Omental fat pad (tissue), 4 donors: Measurements from ENCODE around the gene CERK. TPM values are rescaled to one million over a fixed set of nuclear protein-coding genes. Genes with fewer than 3 reads are reported as not detected.

Source experiments
- ATAC-seq: fragments of 150-250 bp; one replicate; pipeline ENCODE4 v1.9.1; 2016; ENCODE audit warnings: mild to moderate bottlenecking, moderate library complexity; ENCODE audit not compliant: low FRiP score
- DNase-seq: peaks from one replicate; pipeline ENCODE4 v3.0.0-alpha.2; 2019; ENCODE audit warnings: low spot score
- total RNA-seq, 4 donors: library from RNA; depleted of rRNA; stranded (reverse); fragments of >200 nt; gene quantifications; one replicate each; pipeline ENCODE4 v1.1.0, GENCODE V29; 2016
- TF ChIP-seq, protein P1 (sequence below), 3 donors: fragments of 450-650 bp; IDR thresholded peaks; one replicate each; pipeline ENCODE4 v1.5.1; 2016 to 2017; ENCODE audit warnings: antibody characterized with exemption in 3 of 3, mild to moderate bottlenecking in 3 of 3, moderate library complexity in 2 of 3

The CERK gene
- total RNA-seq, 4 donors from 2014 or later: 32.7 to 47.8 (median 39.7) TPM

DNA sequence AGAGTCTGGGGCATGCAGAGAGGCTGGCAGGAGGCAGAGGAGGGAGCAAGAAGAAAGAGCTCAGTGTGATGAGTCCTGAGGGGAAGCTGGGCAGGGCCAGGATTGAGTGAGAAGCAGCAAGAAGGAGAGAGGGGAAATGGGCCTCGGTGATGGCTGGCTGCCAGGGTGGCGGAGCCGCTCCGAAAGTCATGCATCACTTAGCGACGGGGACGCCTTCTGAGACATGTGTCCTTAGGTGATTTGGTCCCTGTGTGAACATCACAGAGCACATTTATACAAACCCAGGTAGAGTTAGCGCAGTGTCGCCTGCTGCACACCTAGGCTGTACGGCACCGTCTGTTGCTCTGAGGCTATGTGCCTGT lies 39.5 kb upstream of the CERK start:
- DNase-seq (no peak), ATAC-seq (no peak)
- TF ChIP-seq, protein P1, sequence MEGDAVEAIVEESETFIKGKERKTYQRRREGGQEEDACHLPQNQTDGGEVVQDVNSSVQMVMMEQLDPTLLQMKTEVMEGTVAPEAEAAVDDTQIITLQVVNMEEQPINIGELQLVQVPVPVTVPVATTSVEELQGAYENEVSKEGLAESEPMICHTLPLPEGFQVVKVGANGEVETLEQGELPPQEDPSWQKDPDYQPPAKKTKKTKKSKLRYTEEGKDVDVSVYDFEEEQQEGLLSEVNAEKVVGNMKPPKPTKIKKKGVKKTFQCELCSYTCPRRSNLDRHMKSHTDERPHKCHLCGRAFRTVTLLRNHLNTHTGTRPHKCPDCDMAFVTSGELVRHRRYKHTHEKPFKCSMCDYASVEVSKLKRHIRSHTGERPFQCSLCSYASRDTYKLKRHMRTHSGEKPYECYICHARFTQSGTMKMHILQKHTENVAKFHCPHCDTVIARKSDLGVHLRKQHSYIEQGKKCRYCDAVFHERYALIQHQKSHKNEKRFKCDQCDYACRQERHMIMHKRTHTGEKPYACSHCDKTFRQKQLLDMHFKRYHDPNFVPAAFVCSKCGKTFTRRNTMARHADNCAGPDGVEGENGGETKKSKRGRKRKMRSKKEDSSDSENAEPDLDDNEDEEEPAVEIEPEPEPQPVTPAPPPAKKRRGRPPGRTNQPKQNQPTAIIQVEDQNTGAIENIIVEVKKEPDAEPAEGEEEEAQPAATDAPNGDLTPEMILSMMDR (IDR thresholded peaks at IDR 0.05): no peak

DNA sequence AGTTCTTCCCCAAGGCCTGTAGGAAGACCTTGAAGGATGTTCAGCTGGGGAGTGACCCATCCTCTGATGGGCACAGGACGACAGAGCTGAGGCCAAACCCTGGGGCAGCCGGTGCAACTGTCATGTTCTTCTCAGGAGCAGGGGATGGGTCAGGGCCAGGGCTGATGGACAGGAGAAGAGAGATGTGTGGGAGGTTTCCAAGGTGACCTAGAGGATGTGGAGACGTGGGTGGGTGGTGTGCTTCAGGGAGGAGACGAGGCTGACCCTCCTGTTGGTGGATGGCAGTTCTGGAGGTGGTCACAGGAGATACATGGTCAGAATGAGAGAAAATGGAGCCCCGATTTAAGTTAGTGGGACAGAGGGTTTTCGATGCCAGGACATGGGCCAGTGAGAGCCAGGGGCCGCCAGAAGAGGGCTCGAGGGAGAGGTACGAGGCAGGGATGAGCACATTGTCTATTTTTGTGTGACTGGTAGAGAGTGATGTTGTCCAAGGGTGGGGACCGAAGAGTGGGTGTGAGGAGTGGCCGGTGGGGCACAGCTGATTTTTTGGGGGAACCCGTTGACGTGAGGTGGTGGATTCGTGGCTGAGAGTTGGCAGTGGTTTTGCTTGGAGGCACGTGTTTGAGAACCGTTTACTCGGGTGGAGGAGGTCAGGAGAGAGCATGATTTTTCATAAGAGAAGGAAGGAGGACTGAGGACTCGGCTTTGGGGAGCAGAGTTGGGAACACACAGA lies 39.0 kb upstream of the CERK start:
- ATAC-seq (no peak), DNase-seq (no peak)
- TF ChIP-seq, protein P1 (IDR thresholded peaks at IDR 0.05): no peak

DNA sequence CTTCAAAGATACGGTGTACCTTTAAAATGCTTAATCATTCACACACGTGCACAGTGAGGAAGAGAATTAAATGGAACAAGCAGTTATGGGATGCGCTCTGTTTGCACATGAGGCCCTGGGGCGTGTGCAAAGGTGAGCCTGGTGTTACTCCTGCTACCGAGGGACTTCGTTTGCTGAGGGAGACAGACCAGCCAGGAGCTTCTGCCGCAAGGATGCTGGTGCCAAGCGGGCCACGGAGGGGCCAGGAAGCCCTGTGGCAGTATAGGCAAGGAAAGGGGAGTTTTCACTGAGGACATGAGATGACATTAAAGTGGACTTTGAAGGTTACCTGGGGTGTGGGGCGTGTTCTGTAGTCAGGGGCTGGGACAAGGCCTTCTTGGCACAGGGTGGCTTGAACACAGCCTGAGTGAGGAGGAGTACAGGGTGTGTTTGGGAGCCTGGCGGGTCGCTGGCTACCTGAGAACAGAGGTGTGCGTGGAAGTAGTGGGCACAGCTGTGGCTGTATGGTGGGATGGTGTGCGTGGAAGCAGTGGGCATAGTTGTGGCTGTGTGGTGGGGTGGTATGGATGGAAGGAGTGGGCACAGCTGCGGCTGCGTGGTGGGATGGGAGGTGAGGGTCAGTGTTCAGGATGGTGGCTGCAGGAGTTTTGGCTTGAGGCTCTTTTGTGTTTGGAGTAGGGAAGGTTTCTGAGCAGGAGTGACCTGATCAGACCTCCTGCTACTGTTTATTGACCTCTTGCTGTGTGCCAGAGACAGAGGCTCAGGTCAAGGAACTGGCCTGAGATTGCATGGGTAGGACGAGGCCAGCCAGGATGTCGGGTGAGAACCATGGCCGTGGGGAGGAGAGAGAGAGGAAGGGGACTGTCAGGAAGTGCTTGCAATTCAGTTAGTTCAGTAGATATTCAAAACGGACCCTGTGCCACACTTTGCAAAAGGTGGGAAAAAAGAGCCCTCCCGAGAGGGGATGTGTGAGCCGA lies 38.1 kb upstream of the CERK start:
- TF ChIP-seq, protein P1 (IDR thresholded peaks at IDR 0.05): no peak
- ATAC-seq (no peak), DNase-seq (no peak)

DNA sequence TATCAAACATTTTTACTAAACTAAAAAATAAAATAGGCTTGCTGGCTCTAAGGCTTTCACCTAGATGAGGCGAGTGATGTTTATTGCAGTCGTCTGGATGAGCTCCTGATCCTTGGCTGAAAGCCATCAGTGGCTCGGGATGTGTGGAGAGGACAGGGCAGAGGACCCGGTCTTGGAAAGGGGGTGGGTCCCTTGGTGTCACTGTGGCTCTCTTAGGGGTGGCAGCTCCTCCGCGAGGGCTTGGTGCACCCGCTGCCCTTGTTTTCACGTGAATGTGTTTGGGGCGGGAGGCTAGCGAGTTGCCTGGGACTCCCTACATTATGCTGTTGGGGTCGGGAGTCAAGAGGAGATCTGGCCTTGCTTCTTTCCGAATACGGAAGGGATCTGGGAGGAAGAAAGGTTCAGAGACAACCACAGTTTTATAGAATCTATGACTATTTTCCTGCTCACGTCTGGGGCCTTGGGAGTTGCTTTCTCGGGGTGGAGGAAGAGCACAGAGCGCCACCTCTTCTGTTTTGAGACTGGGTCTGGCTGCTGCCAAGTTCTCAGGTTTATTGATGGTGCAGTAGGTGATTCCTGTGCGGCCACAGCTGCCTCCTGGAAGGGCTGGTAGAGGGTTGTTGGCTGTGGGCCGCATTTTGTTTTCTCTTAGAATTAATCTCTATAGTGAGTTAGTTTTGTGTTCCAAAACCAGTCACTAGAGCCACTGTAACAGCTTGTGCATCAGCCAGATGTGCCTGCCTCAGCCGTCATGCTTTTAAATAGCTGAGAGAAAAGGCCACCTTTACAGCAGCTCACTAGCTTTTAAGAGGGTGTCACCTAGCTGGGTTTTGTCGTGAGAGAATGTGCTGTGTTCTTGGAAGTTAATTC lies 37.2 kb upstream of the CERK start:
- TF ChIP-seq, protein P1 (IDR thresholded peaks at IDR 0.05): no peak
- DNase-seq (no peak), ATAC-seq (no peak)

DNA sequence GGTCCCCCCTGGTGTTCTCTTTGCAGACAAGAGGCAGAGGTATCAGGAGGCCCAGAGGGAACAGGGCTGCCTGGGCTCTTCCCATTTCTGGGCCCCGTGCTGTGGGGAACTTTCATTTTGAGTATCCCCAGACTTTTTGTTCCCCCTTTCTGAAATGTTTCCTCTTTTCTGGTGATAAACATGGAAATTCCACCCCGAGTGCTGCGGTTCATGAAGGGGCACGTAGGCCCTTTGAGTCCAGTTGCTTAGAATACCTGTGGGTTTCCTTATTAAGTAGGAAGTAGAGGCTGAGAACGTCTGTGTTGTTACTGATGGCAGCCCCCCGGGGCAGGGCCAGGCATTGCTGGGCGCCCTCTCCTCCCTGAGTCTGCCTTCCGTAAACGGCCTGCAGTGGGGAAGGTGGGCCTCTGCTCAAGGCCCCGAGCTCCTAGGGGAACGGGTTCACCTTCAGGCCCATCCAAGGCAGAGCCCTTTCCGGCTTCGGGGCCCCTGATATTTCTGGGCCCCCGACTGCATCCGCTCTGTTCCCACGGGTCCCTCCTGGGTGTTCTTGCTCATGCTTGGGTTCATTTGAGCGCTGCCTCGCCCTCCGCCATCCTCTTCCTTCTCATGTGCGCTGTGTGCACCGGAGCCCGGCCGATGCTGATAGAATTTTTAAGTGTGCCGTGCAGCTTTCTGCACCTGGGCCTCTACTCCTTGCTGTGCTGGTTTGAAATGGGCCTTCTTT lies 36.4 kb upstream of the CERK start:
- ATAC-seq (no peak), DNase-seq (no peak)
- TF ChIP-seq, protein P1 (IDR thresholded peaks at IDR 0.05): no peak

DNA sequence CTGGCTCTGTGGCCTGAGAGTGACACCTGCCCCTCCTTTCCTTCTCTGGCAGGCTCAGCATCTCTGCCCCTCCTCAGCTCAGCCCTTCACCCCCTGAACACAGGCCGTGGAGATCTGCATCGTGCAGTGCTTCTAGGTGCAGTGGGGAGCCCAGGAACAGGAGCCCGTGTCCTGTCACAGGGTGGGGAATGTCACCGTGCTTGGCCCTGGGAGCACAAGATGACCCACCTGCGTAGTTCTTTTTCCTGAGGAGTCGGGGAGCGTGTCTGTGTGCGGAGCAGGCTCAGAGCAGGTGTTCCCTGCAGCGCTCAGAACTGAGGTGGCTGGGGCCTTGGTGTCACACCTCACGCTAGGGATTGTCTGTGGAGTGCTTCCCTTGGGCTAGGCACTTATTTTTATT lies 35.0 kb upstream of the CERK start:
- TF ChIP-seq, protein P1 (IDR thresholded peaks at IDR 0.05): no peak
- ATAC-seq: no peak
- DNase-seq: no peak
